GM19035 (cell line): Measurements from ENCODE around the gene HSF2BP.
"Not testable (repeated sequence)": the region's sequence is repeated elsewhere in the genome, so short reads cannot be mapped to it uniquely, and the experiment has no call there.

Experiments
- ATAC-seq: cut with Tn5 transposase; IDR thresholded peaks from one replicate; pipeline ENCODE4 v1.9.1; 2021; ENCODE audit not compliant: unreplicated experiment

Gene HSF2BP

DNA sequence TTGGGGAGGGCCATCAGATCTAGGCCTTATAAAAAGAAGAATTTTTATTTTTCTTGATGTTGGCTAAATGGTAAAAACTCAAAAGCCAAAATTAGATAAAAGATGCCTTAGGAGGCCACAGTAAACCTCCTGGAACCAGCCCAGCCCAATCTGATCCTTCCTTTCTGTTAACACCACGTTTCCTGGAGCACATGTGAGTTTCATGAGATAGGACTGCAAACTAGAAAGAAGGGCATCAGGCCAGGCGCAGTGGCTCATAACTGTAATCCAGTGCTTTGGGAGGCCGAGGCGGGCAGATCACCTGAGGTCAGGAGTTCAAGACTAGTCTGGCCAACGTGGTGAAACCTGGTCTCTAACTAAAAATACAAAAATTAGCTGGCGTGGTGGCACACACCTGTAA is 6.7 kb downstream of the HSF2BP start:
- ATAC-seq = no peak

DNA sequence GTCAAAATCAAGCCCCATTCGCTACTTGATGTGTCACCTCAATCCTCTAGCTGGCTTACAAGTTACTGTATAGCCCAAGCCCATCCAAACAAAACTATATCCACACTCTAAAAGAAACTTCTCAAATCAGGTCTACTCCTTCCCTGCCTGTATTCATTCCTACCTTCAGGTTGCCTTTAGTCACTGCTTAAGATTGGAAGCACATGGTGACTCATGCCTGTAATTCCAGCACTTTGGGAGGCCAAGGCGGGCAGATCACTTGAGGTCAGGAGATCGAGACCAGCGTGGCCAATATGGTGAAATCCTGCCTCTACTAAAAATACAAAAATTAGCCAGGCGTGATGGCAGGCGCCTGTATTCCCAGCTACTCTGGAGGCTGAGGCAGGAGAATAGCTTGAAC is 7.4 kb downstream of the HSF2BP start:
- not testable (repeated sequence) for ATAC-seq

DNA sequence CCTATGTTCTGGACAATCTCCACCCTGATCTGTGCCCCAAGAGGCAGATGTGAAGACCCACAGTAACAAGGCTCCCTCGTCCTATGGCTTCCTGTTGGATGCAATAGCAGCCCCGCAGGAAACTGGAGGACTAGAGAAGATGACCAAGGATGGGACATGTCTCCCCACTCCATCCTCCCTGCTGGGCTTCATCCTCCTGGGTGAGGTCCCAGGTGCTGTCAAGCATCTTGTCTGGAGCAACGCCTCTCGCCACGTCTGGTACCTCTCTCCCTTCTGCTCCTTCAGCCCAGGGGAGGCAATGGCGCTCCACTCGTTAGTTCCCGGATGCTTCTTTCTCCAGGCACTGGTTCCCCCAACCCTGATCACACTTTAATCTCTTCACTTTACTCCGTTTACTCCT is 11.1 kb downstream of the HSF2BP start:
- no peak for ATAC-seq

DNA sequence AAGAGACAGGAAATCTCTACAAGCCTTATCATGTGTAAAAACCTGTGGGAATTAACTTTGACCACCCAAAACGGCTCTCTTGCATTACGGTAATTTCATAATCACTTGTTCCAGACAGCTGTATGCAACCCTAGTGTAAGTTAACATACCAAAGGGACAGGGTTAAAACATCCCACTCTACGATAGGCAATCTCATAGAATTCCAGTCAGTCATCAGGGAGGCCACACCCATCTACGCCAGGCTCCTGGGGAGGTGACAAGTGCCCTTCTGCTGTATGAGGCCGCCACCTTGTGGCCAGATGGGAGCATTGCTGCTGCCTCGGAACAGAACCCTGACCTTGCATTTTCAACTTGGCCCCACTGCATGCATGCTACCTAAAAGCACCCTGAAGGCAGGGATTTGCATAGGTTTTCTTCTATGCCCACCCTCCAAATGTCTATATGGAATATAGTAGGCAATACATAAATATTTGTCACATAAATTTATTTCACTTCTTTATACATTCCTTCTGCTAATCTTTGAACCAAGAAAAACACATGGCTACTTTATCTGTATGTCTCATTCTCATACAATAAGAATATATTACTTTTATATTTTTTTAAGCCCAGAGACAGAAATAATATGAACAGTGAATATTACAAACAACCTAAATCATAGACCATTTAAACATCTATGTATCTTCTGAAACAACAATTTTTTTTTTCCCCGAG is 12.6 kb downstream of the HSF2BP start:
- no peak for ATAC-seq

DNA sequence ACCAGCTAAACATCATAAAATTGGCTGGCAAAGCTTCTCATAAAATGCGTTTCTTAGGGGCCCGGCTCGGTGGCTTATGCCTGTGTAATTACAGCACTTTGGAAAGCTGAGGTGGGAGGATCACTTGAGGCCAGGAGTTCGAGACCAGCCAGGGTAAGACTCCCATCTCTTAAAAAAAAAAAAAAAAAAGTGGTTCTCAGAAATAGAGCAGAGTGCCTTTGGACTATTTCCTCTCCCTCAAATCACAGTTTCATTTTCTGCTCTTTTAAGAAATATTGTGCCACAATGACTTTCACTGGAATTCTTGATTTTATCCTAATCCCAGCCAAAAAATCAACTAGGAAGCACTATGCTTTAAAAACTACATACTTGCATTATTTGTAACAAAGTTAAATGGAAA is 13.3 kb downstream of the HSF2BP start:
- ATAC-seq = no peak

DNA sequence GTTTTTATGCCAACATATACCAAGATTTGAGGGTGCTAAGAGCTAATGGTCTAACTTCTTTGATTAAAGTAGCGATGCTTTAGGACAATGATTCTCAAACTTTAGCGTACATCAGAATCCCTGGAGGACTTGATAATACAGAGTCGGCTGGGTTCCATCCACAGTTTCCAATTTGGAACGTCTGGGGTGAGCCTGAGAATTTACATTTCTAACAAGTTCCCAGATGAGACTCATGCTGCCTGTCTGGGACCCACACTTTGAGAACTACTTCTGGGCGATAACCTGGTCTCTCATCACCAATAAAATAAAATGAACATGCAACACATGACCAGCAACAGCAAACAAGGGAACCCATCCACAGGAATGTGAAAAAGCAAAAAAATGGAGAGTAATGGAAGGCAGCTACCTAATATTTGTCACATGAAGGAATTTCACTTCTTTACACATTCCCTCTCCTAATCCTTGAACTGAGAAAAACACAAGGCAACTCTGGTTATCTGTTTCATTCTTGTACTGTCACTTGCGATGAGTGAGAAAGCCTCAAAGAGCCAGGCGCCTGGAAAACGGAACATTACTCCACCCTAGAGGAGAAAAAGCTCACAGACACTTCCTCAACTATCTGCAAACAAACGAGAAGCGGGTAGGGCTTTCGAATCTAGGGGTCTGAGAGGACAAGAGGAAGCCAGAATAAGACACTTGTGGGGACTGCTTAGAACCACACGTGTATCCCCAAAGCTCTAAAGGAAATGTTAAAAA is 14.0 kb downstream of the HSF2BP start:
- ATAC-seq = no peak

DNA sequence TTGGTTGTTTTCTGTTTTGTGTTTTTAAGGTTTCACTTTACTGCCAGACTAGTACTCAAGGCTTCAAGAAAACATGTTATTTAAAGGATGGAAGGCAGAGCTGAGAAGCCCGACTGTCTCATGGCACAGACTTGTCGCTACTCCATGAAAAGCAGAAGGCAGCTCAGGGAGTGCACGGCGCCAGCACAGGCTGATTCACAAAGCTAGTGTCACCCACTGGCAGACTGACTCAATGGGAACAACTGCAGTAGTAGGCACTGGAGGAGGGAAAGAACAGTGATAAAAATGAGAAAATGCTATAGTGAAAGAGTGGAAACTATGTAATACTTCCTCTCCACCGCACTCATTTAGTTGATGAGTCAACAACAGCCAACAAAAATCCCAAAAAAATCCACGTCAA is 14.7 kb downstream of the HSF2BP start:
- ATAC-seq = no peak

DNA sequence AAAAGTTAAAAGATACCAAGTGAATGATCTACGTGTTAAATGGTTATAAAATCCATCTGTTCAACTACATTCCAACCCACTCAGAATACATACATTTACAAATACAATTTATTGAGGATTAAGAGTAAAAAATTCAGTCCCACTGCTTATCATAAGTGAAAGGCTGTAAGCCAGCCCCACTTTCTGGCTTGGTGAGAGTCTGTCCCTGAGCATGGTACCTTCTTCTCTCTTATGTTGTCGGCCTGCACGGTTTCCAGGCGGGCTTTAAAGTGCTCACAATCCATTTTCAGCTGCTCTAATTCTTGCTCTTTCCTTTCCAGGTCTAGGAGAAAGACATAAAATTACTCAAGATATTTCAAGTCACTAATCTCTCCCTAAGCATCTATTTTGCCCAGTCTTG is 15.2 kb downstream of the HSF2BP start:
- ATAC-seq = no peak

DNA sequence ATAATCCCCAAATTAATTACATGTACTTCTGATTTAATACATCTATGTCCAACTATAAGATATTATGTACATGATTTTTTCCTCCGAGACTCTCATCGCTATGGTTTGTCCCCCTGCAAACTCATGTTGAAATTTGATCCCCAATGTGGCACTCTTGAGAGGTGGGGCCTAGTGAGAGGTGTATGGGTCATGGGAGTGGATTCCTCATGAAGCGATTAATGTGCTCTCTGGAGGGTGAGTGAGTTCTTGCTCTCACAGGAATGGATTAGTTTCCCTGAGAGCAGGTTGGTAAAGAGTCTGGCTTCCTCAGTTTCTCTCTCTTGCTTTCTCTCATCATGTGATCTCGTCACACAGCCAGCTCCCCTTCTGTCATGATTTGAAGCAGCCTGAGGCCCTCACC is 16.1 kb downstream of the HSF2BP start:
- no peak for ATAC-seq

DNA sequence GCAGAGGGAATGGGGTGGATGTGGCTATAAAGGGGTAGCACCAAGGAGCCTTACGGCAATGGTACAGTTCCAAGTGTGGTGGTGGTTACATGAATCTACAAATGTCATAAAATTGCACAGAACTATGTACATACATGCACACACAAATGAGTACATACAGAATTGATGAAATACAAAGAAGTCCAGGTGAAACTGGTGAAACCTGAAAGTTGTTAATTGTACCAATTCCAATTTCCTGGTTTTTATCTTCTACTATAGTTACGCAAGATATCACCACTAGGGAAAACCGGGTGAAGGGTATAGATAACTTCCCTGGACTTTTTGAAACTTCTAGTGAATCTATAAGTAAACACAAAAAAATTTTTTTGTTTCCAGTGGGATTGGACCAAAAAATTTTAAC is 18.9 kb downstream of the HSF2BP start:
- no peak for ATAC-seq

DNA sequence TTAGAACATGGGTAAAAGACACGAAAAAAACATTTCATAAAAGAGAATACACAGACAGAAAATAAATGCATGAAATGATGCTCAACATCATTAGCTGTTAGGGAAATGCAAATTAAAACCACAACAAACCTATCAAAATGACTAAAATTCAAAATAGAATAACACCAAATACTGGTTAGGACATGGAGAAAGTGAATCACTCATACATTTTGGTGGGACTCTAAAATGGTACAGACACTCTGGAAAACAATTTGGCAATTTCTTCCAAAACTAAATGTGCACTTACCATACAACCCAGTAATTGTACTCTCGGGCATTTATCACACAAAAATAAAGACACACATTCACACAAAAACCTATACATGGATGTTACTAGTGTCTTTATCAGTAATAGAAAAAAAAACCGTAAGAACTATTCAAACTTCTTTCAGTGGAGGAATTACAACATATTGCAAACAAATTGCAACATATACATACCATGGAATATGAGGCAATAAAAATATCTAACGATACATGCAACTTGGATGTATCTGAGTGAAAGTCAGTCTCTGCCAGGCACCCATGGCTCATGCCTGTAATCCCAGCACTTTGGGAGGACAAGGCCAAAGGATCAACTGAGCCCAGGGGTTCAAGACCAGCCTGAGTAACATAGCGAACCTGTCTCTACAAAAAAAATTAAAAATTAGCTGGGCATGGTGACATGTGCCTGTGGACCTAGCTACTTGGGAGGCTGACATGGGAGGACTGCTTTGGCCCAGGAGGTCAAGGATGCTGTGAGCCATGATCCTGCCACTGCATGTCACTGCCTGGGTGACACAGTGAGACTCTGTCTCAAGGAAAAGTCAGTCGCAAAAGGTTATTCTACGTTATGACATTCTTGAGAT is 19.6 kb downstream of the HSF2BP start:
- ATAC-seq = no peak

DNA sequence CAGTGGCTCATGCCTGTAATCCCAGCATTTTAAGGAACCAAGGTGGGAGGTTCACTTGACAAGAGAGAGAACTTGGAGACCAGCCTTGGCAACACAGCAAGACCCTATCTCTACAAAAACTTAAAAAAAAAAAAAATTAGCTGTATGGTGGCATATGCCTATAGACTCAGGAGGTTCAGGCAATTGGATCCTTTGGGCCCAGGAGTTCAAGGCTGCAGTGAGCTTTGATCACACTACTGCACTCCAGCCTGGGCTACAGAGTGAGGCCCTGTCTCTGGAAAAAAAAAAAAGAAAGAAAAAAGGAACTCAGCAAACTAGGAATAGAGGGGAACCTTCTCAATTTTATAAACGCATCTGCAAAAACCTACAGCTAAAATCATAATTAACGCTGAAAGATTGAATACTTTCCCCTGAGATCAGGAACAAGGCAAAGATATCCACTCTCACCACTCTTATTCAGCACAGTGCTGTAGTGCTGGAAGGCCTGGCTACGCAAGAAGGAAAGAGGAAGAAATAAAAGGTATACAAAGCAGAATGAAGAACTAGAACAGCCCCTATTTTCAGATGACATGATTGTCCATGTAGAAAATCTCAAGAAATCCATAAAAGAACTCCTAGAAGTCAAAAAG is 21.6 kb downstream of the HSF2BP start:
- ATAC-seq = no peak

DNA sequence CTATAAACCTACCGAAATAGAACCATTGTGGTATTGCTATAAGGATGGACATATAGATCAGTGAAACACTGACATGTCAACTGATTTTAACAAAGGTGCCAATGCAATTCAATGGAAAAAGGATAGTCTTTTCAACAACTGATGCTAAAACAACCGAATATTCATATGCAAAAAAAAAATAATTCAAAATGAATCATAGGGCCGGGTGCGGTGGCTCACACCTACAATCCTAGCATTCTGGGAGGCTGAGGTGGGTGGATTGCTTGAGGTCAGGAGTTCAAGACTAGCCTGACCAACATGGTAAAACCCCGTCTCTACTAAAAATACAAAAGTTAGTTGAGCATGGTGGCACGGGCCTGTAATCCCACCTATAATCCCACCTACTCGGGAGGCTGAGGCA is 23.9 kb downstream of the HSF2BP start:
- no peak for ATAC-seq

DNA sequence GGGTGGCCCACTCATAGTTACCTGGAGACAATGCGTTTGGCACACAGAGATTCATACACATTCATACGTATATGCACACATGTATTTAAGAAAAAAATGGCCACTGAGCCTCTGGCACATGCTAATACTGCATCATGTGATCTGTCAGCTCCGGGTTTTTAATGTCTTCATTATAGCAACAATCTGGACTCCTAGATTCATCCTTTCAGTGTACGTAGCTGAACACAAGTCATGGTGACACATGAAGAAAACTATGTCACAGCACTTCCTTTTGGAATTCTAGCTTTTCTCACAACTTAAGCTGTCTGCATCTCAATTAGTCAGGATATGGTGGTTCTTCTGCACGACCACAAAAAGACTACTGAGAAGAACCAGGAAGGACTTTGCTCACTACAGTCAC is 24.7 kb downstream of the HSF2BP start:
- ATAC-seq = no peak

DNA sequence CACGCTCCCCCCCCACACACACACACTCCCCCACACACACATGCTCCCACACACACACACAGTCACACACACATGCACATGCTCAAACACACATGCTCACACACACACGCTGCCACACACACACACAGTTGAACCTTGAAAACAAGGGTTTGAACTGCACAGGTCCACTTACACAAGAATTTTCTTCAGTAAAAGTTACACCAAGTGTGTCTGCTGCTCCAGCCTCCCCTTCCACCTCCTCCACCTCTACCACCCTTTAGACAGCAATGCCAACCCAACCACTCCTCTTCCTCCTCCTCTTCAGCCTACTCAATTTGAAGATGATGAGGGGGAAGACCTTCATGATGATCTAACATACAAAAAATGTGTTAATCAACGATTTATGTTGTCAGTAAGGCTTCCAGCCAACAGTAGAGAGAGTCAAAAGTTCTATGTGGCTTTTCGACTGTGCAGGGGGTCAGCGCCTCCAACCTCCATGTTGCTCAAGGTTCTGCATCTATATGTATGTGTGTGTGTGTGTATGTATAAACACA is 26.8 kb downstream of the HSF2BP start:
- ATAC-seq = no peak

DNA sequence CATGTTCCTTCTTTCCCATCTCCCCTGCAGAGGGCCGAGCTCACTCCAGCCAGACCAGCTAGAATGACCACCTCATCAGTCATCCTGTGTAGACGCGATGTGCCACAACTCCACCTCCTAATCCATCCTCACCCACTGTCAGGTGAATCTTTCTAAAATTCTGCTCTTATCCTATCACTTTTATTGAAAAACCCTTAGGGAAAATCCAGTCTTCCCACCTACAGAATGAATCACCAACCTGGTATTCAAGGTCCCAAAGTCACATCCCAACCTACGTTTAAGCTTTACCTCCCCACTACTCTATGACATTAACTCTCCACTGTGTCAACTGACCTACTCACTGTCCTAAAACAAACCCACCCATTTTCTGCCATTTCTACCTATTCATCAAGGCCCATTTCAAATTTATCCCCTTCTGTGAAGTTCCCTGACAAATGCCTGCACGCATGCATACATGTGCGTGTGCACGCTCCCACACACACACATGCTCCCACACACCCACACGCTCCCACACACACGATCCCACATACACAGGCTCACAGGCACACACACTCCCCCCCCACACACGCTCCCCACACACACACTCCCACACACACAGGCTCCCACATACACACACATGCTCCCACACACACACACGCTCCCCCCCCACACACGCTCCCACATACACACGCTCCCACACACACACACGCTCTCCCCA is 27.7 kb downstream of the HSF2BP start:
- no peak for ATAC-seq

DNA sequence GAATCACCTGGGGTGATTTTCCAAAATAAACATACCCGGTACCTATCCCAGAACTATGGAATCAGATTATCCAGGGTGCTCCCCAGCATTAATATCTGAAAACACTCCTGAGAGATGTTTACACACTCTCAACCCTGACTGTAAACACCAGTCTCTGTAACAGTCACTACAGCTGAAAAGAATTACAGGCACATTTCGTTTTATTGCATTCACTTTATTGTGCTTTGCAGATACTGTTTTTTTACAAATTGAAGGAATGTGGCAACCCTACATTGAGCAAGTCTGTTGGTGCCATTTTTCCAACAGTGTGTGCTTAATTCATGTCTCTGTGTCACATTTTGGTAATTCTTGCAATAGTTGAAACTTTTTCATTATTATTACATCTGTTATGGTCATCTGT is 31.8 kb downstream of the HSF2BP start:
- no peak for ATAC-seq

DNA sequence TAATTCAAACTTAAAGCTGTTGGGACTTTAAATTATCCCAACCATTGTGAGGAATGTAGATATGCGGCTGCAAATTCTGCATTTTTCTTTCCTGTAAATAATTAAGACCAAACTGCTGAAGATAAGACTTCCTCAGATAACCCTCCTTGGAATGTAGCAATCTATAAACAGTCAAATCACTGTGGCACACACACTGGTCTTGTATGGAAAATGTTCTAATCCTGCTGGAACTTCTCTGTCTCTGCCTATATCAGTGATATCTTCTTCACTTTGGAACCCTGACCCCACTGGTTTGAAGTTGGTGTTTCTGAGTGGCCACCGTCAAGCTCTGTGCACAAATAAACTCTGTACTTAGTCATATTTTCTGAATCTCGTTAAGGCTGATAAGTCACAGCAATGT is 32.9 kb downstream of the HSF2BP start:
- ATAC-seq = no peak

DNA sequence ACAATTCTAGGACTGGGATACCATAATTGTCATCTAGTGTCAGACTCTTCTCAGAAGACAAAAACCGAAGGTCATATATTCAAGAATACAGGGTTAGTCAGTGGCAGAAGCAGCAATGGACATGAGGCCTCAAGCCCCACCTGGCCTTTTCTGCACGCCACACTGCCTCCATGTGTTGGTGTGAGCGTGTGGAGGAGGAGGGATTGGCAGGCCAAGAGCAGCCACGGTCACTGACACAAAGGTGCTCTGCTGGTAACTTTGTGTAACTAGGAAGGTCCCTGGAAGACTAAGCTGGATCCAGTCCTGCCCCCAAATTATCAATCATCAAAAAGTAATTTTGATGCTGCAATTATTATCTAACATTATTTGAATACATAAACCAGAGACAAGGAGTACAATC is 34.9 kb downstream of the HSF2BP start:
- ATAC-seq = no peak

DNA sequence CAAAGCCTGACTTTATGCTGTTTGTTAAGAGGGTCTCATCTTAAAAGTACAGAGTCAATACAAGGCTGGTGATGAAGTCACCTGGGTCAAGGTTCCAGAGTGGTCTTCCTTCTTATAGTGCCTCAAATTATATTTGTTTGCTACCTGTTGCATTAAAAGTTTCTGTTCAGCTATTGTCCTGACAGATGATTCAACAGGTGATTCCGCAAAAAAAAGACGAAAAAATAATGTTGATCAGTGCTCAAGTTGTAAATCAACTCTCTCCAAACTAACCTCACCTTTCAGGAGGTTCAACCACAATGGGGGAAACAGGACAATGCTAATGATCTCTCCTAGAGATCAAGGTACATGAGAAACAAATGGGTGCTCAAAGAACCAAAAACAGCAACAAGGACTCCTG is 35.7 kb downstream of the HSF2BP start:
- no peak for ATAC-seq

DNA sequence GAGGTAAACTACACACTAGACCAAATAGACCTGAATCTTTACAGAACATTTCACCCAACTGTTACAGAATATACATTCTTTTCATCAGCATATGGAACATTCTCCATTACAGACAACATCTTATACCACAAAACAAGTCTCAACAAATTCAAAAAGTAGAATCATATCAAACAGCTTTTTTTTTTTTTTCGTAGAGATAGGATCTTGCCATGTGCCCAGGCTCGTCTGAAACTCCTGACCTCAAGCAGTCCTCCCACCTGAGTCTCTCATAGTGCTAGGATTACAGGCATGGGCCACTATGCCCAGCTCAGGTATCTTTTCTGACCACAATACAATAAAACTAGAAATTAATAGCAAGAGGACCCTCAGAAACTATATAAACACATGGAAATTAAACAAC is 36.5 kb downstream of the HSF2BP start:
- no peak for ATAC-seq
